Stomach (tissue), 9 donors: ENCODE results near the gene METRN. TPM values are rescaled to one million over a fixed set of nuclear protein-coding genes. Genes with fewer than 3 reads are reported as not detected.

Experiments
- DNase-seq, 2 donors: peaks; one replicate each; pipeline versions ENCODE4 v3.0.0 to v3.0.0-alpha.2; 2013 to 2019
- H3K27ac ChIP-seq, 5 donors: fragments of 200-600 bp in 4 of 5; sonication (generic) in 4 of 5; one replicate each; pipeline ENCODE4 v1.5.1; 2013 to 2019; ENCODE audit warnings: mild to moderate bottlenecking in 1 of 5, moderate library complexity in 1 of 5
- H3K27me3 ChIP-seq, 3 donors: fragments of 200-600 bp; sonication (generic); one replicate each; pipeline ENCODE4 v1.5.1; 2017 to 2019; ENCODE audit warnings: mixed run types in 1 of 3
- H3K36me3 ChIP-seq, 4 donors: fragments of 200-600 bp; sonication (generic); 1 replicate in 3 of 4; 2 replicates in 1 of 4; pipeline ENCODE4 v1.5.1; 2016 to 2019
- H3K4me1 ChIP-seq, 4 donors: fragments of 200-600 bp; sonication (generic); one replicate each; pipeline ENCODE4 v1.5.1; 2016 to 2019
- H3K4me3 ChIP-seq, 4 donors: fragments of 200-600 bp; sonication (generic) in 3 of 4; one replicate each; pipeline ENCODE4 v1.5.1; 2016 to 2019; ENCODE audit warnings: mild to moderate bottlenecking in 1 of 4
- H3K9me3 ChIP-seq, 4 donors: fragments of 200-600 bp; sonication (generic); one replicate each; pipeline ENCODE4 v1.5.1; 2016 to 2019
- EP300 ChIP-seq: sonication (generic); formaldehyde crosslinking; IDR thresholded peaks from one replicate; pipeline ENCODE4 v1.6.1; 2017; ENCODE audit warnings: antibody characterized with exemption
- POLR2A ChIP-seq, 4 donors: fragments of 450-650 bp; IDR thresholded peaks; one replicate each; pipeline ENCODE4 v1.6.1; 2016; ENCODE audit warnings: antibody characterized with exemption in 4 of 4, control low read depth in 2 of 4, mild to moderate bottlenecking in 1 of 4, moderate library complexity in 1 of 4
- POLR2AphosphoS5 ChIP-seq, 3 donors: sonication (generic); formaldehyde crosslinking; IDR thresholded peaks; one replicate each; pipeline ENCODE4 v1.6.1; 2016; ENCODE audit warnings: antibody characterized with exemption in 3 of 3
- WGBS, 5 donors: extraction: QIAGEN DNeasy Blood & Tissue Kit in 3 of 5; methylation state at CpG; one replicate each; pipeline versions ENCODE4 v1.1.5 to v1.1.7; 2013 to 2018; 5-methylcytosine and 5-hydroxymethylcytosine counted together
- intact Hi-C: fragments of 100-400 bp; cut with DNase I; formaldehyde crosslinking; loops from one replicate; pipeline ENCODE4 v1.15.1; 2023; ENCODE audit warnings: low total_unique reads
- polyA plus RNA-seq, 3 donors: library from polyadenylated mRNA; stranded (reverse); fragments of 200-250 nt; gene quantifications; one replicate each; pipeline ENCODE4 v1.2.3, GENCODE V29; 2013
- total RNA-seq, 5 donors: library from RNA; depleted of rRNA; stranded (reverse); fragments of >200 nt; gene quantifications; one replicate each; pipeline versions ENCODE4 v1.1.0 to v1.2.3, GENCODE V29; 2014 to 2016
- TF ChIP-seq, protein P1 (sequence below), 7 experiments: fragments of 450-650 bp in 4 of 7; fragments of 200-600 bp in 3 of 7; sonication (generic) in 3 of 7; IDR thresholded peaks; one replicate each; pipeline ENCODE4 v1.5.1; 2016 to 2019; ENCODE audit warnings: antibody characterized with exemption in 7 of 7, control low read depth in 2 of 7, mild to moderate bottlenecking in 1 of 7
- donor health status: healthy with polysubstance abuse.
- donor health status: Bipolar disorder and iron deficiency.
- donor health status: healthy.

The METRN gene
- total and polyA plus RNA-seq, 8 donors: 7.1 to 79.7 (median 34.4) TPM

DNA sequence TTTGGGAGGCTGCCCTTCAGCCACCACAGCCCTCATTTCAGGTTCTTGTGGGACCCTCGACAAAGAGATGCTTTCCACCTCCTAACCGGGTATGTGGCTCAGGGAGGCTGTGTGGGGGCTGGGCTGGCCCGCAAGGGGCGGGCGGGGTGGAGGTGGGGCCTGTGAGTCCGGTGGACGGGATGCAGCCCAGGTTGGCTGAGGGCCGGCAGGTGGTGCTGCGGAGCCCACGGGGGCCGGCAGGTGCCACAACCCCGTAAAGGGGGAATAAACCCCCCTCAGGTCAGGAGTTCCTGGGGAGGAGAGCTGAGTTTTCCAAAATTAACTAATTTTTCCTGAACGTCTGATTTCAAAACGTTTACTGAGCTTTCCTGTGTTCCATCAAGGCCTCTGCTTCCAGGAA lies 30.8 kb downstream of the METRN start:
- DNase-seq: peak; percentile 44 to 77
- Histone ChIP-seq H3K36me3 (no peaks in the 10 kb centered on the region), H3K4me3 (no peak overlapping the region), H3K4me1 (peaks cover 0 to 8% (median 7%) of the 10 kb centered on the region in 4 donors), H3K27ac (no peak overlapping the region), H3K9me3 (no peaks in the 10 kb centered on the region), H3K27me3 (peaks cover 0 to 34% (median 0%) of the 10 kb centered on the region in 3 donors)
- 0 to 12% (median 4%) methylated on average over 2 to 14 of the region's 14 CpGs for WGBS, 5 donors
- TF ChIP-seq, protein P1, sequence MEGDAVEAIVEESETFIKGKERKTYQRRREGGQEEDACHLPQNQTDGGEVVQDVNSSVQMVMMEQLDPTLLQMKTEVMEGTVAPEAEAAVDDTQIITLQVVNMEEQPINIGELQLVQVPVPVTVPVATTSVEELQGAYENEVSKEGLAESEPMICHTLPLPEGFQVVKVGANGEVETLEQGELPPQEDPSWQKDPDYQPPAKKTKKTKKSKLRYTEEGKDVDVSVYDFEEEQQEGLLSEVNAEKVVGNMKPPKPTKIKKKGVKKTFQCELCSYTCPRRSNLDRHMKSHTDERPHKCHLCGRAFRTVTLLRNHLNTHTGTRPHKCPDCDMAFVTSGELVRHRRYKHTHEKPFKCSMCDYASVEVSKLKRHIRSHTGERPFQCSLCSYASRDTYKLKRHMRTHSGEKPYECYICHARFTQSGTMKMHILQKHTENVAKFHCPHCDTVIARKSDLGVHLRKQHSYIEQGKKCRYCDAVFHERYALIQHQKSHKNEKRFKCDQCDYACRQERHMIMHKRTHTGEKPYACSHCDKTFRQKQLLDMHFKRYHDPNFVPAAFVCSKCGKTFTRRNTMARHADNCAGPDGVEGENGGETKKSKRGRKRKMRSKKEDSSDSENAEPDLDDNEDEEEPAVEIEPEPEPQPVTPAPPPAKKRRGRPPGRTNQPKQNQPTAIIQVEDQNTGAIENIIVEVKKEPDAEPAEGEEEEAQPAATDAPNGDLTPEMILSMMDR (IDR thresholded peaks at IDR 0.05): peak in 1 of 7 experiments; percentile 42
- TF ChIP-seq EP300 (no peak), POLR2A (IDR thresholded peaks at IDR 0.05) (no peak)
- intact Hi-C loops: no loop called here

DNA sequence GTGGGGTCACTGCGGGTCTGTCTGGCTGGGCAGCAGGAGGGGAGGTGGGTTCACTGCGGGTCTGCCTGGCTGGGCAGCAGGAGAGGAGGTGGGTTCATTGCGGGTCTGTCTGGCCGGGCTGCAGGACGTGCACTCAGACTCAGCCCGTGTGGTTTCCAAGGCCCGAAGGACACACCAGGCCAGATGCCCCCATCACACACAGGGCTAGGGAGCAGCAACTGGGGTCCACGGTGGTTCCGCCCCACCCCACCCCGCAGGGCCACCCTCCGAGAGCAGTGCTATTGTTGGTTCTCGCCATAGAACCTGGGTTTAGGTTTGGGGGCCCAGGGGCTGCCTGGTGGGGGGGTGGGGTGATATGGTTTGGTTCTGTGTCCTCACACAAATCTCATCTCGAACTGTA lies 31.7 kb downstream of the METRN start:
- DNase-seq: no peak
- no peak overlapping the region for H3K4me3 ChIP-seq
- no peaks in the 10 kb centered on the region for H3K36me3 ChIP-seq
- H3K27me3 ChIP-seq: peaks cover 0 to 40% (median 0%) of the 10 kb centered on the region in 3 donors
- H3K4me1 ChIP-seq: peaks cover 0 to 7% (median under 1%) of the 10 kb centered on the region in 4 donors
- no peaks in the 10 kb centered on the region for H3K9me3 ChIP-seq
- H3K27ac ChIP-seq: no peak overlapping the region
- intact Hi-C loops: no loop called here
- TF ChIP-seq POLR2AphosphoS5 (IDR thresholded peaks at IDR 0.05) (no peak), EP300 (no peak), POLR2A (IDR thresholded peaks at IDR 0.05) (no peak)
- TF ChIP-seq, protein P1 (IDR thresholded peaks at IDR 0.05): no peak
- 78 to 88% (median 82%) methylated on average over 6 to 13 of the region's 13 CpGs for WGBS, 5 donors

DNA sequence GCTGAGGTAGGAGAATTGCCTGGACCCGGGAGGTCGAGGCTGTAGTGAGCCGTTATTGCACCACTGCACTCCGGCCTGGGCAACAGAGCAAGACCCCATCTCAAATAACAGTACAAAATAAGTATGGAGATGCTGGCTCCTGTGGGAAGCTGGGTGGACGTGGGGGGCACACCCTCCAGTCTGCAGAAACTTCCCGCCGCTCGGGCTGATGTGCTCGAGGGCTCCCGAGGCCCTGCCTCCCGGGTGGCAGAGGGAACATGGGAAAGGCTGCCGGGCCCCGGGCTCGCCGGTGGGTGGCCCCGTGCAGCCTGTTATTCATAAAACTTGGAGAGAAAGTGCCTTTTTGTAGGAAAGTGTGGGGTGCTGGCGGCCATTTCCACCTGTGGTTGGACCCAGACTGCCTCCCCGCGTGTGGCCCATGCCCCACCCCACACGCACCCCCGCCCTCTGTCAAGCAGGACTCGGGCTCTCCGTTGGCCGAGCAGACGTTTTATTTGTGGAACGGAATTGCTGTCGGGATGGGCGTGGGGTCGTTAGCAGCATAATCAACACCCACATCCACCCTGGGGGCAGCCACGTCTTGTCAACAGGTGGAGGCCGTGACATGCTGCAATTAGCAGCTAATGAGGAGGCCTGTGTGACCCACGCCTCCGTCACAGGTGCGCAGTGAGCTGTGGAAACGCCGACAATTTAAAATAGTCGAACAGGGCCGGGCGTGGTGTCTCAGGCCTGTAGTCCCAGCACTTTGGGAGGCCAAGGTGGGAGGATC lies 33.2 kb downstream of the METRN start:
- 80 to 89% (median 81%) methylated on average over 26 to 39 of the region's 39 CpGs for WGBS, 5 donors
- H3K4me3 ChIP-seq: no peak overlapping the region
- H3K27me3 ChIP-seq: peaks cover 0 to 44% (median 0%) of the 10 kb centered on the region in 3 donors
- H3K27ac ChIP-seq: no peak overlapping the region
- H3K9me3 ChIP-seq: no peaks in the 10 kb centered on the region
- peaks cover 0 to 14% (median 0%) of the 10 kb centered on the region in 4 donors for H3K4me1 ChIP-seq
- intact Hi-C loops: no loop called here
- DNase-seq: no peak
- no peak for TF ChIP-seq POLR2A (IDR thresholded peaks at IDR 0.05)
- no peak for TF ChIP-seq EP300
- no peak for TF ChIP-seq POLR2AphosphoS5 (IDR thresholded peaks at IDR 0.05)
- TF ChIP-seq, protein P1 (IDR thresholded peaks at IDR 0.05): no peak
- H3K36me3 ChIP-seq: no peaks in the 10 kb centered on the region

DNA sequence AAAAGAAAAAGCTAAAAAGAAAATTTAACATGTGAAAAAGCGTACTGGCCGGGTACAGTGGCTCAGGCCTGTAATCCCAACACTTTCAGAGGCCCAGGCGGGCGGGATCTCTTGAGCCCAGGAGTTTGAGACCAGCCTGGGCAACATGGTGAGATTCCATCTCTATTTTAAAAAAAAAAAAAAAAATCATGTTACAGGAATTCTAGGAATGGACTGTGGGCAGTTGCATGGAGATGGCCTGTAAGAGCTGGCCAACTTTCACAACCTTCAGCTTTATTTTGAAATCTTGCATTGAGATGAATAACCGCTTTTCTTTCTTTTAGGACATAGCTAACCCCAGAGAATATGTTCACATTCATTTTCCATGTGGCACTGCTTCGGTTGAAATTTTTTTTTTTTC lies 34.1 kb downstream of the METRN start:
- no peak for DNase-seq
- Histone ChIP-seq H3K27me3 (peaks cover 0 to 46% (median 0%) of the 10 kb centered on the region in 3 donors), H3K9me3 (no peaks in the 10 kb centered on the region), H3K4me1 (peaks cover 0 to 14% (median 0%) of the 10 kb centered on the region in 4 donors), H3K4me3 (no peak overlapping the region), H3K36me3 (no peaks in the 10 kb centered on the region), H3K27ac (no peak overlapping the region)
- intact Hi-C loops: no loop called here
- TF ChIP-seq EP300 (no peak), POLR2A (IDR thresholded peaks at IDR 0.05) (no peak), POLR2AphosphoS5 (IDR thresholded peaks at IDR 0.05) (no peak)
- TF ChIP-seq, protein P1 (IDR thresholded peaks at IDR 0.05): no peak
- WGBS, 5 donors: 73 to 96% (median 88%) methylated on average over 6 of the region's 6 CpGs
